Suprapubic skin (tissue), 4 donors: ENCODE results near the gene METRNL. TPM values are rescaled to one million over a fixed set of nuclear protein-coding genes. Genes with fewer than 3 reads are reported as not detected.
A peak's percentile ranks its signal among the peaks of the same experiment; 100 is the strongest.

Source experiments
- DNase-seq, 2 donors: peaks; one replicate each; pipeline ENCODE4 v3.0.0-alpha.2; 2019; ENCODE audit warnings: low spot score in 2 of 2
- H3K27ac ChIP-seq: fragments of 200-600 bp; sonication (generic); one replicate; pipeline ENCODE4 v1.5.1; 2019
- H3K27me3 ChIP-seq: fragments of 200-600 bp; sonication (generic); one replicate; pipeline ENCODE4 v1.5.1; 2019
- H3K36me3 ChIP-seq: fragments of 200-600 bp; sonication (generic); one replicate; pipeline ENCODE4 v1.5.1; 2019
- H3K4me1 ChIP-seq: fragments of 200-600 bp; sonication (generic); one replicate; pipeline ENCODE4 v1.5.1; 2019
- H3K4me3 ChIP-seq: fragments of 200-600 bp; sonication (generic); one replicate; pipeline ENCODE4 v1.5.1; 2019; ENCODE audit warnings: mild to moderate bottlenecking
- H3K9me3 ChIP-seq: fragments of 200-600 bp; sonication (generic); one replicate; pipeline ENCODE4 v1.5.1; 2019
- EP300 ChIP-seq: sonication (generic); formaldehyde crosslinking; IDR thresholded peaks from one replicate; pipeline ENCODE4 v1.6.1; 2017; ENCODE audit warnings: antibody characterized with exemption
- POLR2A ChIP-seq, 2 donors: fragments of 450-650 bp; IDR thresholded peaks; one replicate each; pipeline ENCODE4 v1.6.1; 2017; ENCODE audit warnings: antibody characterized with exemption in 2 of 2, mild to moderate bottlenecking in 2 of 2, moderate library complexity in 2 of 2
- POLR2AphosphoS5 ChIP-seq, 3 donors: sonication (generic); formaldehyde crosslinking; IDR thresholded peaks; one replicate each; pipeline ENCODE4 v1.6.1; 2017; ENCODE audit warnings: antibody characterized with exemption in 3 of 3
- WGBS: methylation state at CpG from one replicate; pipeline ENCODE4 v1.1.5; 2018; 5-methylcytosine and 5-hydroxymethylcytosine counted together
- total RNA-seq, 4 donors: library from RNA; depleted of rRNA; stranded (reverse); fragments of >200 nt; gene quantifications; one replicate each; pipeline ENCODE4 v1.1.0, GENCODE V29; 2016
- TF ChIP-seq, protein P1 (sequence below), 2 donors: fragments of 200-600 bp in 1 of 2; fragments of 450-650 bp in 1 of 2; sonication (generic) in 1 of 2; IDR thresholded peaks; one replicate each; pipeline ENCODE4 v1.5.1; 2016 to 2019; ENCODE audit warnings: antibody characterized with exemption in 2 of 2, mild to moderate bottlenecking in 1 of 2, moderate library complexity in 1 of 2

Gene METRNL
- total RNA-seq, 4 donors from 2014 or later = 59.1 to 222 (median 155) TPM

- peaks cover 1% of the 10 kb centered on the region for H3K27me3 ChIP-seq
- no peak overlapping the region for H3K27ac ChIP-seq
- 94% methylated on average over 4 of the region's 4 CpGs for WGBS
- no peaks in the 10 kb centered on the region for H3K9me3 ChIP-seq
- H3K36me3 ChIP-seq = no peaks in the 10 kb centered on the region
- no peak for DNase-seq
- TF ChIP-seq, protein P1, sequence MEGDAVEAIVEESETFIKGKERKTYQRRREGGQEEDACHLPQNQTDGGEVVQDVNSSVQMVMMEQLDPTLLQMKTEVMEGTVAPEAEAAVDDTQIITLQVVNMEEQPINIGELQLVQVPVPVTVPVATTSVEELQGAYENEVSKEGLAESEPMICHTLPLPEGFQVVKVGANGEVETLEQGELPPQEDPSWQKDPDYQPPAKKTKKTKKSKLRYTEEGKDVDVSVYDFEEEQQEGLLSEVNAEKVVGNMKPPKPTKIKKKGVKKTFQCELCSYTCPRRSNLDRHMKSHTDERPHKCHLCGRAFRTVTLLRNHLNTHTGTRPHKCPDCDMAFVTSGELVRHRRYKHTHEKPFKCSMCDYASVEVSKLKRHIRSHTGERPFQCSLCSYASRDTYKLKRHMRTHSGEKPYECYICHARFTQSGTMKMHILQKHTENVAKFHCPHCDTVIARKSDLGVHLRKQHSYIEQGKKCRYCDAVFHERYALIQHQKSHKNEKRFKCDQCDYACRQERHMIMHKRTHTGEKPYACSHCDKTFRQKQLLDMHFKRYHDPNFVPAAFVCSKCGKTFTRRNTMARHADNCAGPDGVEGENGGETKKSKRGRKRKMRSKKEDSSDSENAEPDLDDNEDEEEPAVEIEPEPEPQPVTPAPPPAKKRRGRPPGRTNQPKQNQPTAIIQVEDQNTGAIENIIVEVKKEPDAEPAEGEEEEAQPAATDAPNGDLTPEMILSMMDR (IDR thresholded peaks at IDR 0.05) = no peak
- TF ChIP-seq POLR2AphosphoS5 (IDR thresholded peaks at IDR 0.05) (no peak), EP300 (no peak), POLR2A (IDR thresholded peaks at IDR 0.05) (no peak)
- no peak overlapping the region for H3K4me3 ChIP-seq
- peaks cover 6% of the 10 kb centered on the region for H3K4me1 ChIP-seq
Observed at GRCh38 chr17:83142619-83143018, 63.2 kb downstream of the METRNL start.

DNA sequence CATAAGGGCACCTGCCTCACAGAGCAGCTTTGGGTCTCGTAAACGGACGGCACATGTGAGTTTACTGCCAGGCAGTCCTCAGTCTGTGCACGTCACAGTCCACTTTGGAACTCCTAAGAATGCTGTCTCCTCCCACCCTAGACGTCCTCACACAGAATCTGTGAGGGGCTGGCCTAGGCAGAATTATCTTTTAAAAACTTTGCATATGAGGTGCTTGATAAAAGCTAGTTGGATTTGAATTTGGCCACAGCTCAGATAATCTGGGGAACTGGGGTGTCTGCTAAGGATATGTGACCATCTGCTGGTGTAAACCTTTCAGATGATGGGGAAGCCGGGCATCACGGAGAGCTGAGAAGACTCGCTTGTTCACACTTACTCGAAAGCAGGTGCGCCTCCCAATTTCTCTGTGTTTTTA lies 64.4 kb downstream of the METRNL start:
- Histone ChIP-seq H3K36me3 (no peaks in the 10 kb centered on the region), H3K27me3 (no peaks in the 10 kb centered on the region), H3K27ac (no peak overlapping the region), H3K4me1 (peaks cover 6% of the 10 kb centered on the region), H3K9me3 (no peaks in the 10 kb centered on the region), H3K4me3 (no peak overlapping the region)
- 75% methylated on average over 10 of the region's 10 CpGs for WGBS
- DNase-seq = peak; percentile 55 to 60
- TF ChIP-seq, protein P1 (IDR thresholded peaks at IDR 0.05) = no peak
- TF ChIP-seq EP300 (no peak), POLR2AphosphoS5 (IDR thresholded peaks at IDR 0.05) (no peak)

Other genes with a start within 250 kb of the METRNL start
- 100 to 1,000 TPM; 117 to 353 (median 233) TPM for gene ZNF750, start 239.6 kb upstream of the METRNL start, total RNA-seq